ENCODE measurements around the gene CHRNA1. TPM values are rescaled to one million over a fixed set of nuclear protein-coding genes. Genes with fewer than 3 reads are reported as not detected.
A peak's percentile ranks its signal among the peaks of the same experiment; 100 is the strongest.

Gene CHRNA1
- total RNA-seq, 4 donors from 2014 or later, result not detected

- no peak overlapping the region for H3K27ac ChIP-seq
- 53 to 65% methylated on average over 5 of the region's 5 CpGs for WGBS, 2 donors
- no peaks in the 10 kb centered on the region for H3K9me3 ChIP-seq
- no peaks in the 10 kb centered on the region for H3K27me3 ChIP-seq
- H3K4me3 ChIP-seq, result no peak overlapping the region
- TF ChIP-seq CTCF (IDR thresholded peaks at IDR 0.05) (no peak), POLR2A (IDR thresholded peaks at IDR 0.05) (no peak), EP300 (IDR thresholded peaks at IDR 0.05) (no peak)
- DNase-seq (ENCODE audit: low spot score in 2 of 2), result no peak
- peaks cover 0 to 16% (median 0%) of the 10 kb centered on the region in 4 donors for H3K4me1 ChIP-seq
- no peaks in the 10 kb centered on the region for H3K36me3 ChIP-seq
Measured at GRCh38 chr2:174787487-174788205, 23.4 kb upstream of the CHRNA1 start.

GRCh38 chr2:174786066-174786725 lies 21.9 kb upstream of the CHRNA1 start:
- TF ChIP-seq EP300 (IDR thresholded peaks at IDR 0.05), result no peak
- no peak for TF ChIP-seq POLR2A (IDR thresholded peaks at IDR 0.05)
- no peak for TF ChIP-seq CTCF (IDR thresholded peaks at IDR 0.05)
- peaks cover 0 to 16% (median 0%) of the 10 kb centered on the region in 4 donors for H3K4me1 ChIP-seq
- H3K36me3 ChIP-seq, result no peaks in the 10 kb centered on the region
- DNase-seq (ENCODE audit: low spot score in 2 of 2), result no peak
- H3K4me3 ChIP-seq, result no peak overlapping the region
- 48 to 51% methylated on average over 8 of the region's 8 CpGs for WGBS, 2 donors
- no peaks in the 10 kb centered on the region for H3K9me3 ChIP-seq
- peak overlapping the region in 1 of 4 donors; percentile 55 for H3K27ac ChIP-seq
- H3K27me3 ChIP-seq, result no peaks in the 10 kb centered on the region

GRCh38 chr2:174785481-174785880 lies 21.2 kb upstream of the CHRNA1 start:
- no peaks in the 10 kb centered on the region for H3K9me3 ChIP-seq
- no peak for DNase-seq (ENCODE audit: low spot score in 2 of 2)
- WGBS, 2 donors, result 67 to 81% methylated on average over 3 of the region's 3 CpGs
- peaks cover 0 to 16% (median 0%) of the 10 kb centered on the region in 4 donors for H3K4me1 ChIP-seq
- no peaks in the 10 kb centered on the region for H3K36me3 ChIP-seq
- no peaks in the 10 kb centered on the region for H3K27me3 ChIP-seq
- no peak overlapping the region for H3K4me3 ChIP-seq
- no peak overlapping the region for H3K27ac ChIP-seq
- no peak for TF ChIP-seq CTCF (IDR thresholded peaks at IDR 0.05)
- no peak for TF ChIP-seq EP300 (IDR thresholded peaks at IDR 0.05)
- TF ChIP-seq POLR2A (IDR thresholded peaks at IDR 0.05), result no peak

GRCh38 chr2:174784909-174785308 lies 20.6 kb upstream of the CHRNA1 start:
- peaks cover 0 to 16% (median 0%) of the 10 kb centered on the region in 4 donors for H3K4me1 ChIP-seq
- 78 to 86% methylated on average over 5 of the region's 5 CpGs for WGBS, 2 donors
- no peak for DNase-seq (ENCODE audit: low spot score in 2 of 2)

More at GRCh38 chr2:174784909-174785308, 20.6 kb upstream of the CHRNA1 start:
- Histone ChIP-seq H3K9me3 (no peaks in the 10 kb centered on the region), H3K27ac (no peak overlapping the region), H3K27me3 (no peaks in the 10 kb centered on the region), H3K36me3 (no peaks in the 10 kb centered on the region), H3K4me3 (no peak overlapping the region)
- TF ChIP-seq EP300 (IDR thresholded peaks at IDR 0.05), result no peak
- no peak for TF ChIP-seq CTCF (IDR thresholded peaks at IDR 0.05)
- no peak for TF ChIP-seq POLR2A (IDR thresholded peaks at IDR 0.05)
